Calu3 (cell line): Measurements from ENCODE around the gene PIK3AP1. TPM values are rescaled to one million over a fixed set of nuclear protein-coding genes. Genes with fewer than 3 reads are reported as not detected.
A peak's percentile ranks its signal among the peaks of the same experiment; 100 is the strongest.

Source experiments
- BruUV-seq: library from RNA; stranded (reverse); fragments of 400-500 nt; replicated peaks from 2 replicates; lab custom pipeline; 2021; lab: Mats Ljungman, UMichigan
- CTCF ChIA-PET: fragments of 300-600 bp; sonication (Branson Sonifier 250); formaldehyde crosslinking; loops from one replicate; lab custom pipeline; 2022; ENCODE audit warnings: antibody characterized with exemption; lab: Charles Lee
- DNase-seq: peaks from one replicate; pipeline ENCODE4 v3.0.0; 2022
- H3K27ac Mint-ChIP-seq: one replicate; pipeline ENCODE4 v1.8.0; 2022; ENCODE audit warnings: mixed read lengths; ENCODE audit not compliant: unreplicated experiment
- H3K27me3 Mint-ChIP-seq: one replicate; pipeline ENCODE4 v1.8.0; 2022; ENCODE audit warnings: mixed read lengths; ENCODE audit not compliant: unreplicated experiment
- H3K36me3 Mint-ChIP-seq: one replicate; pipeline ENCODE4 v1.8.0; 2022; ENCODE audit warnings: mild to moderate bottlenecking, moderate library complexity, mixed read lengths; ENCODE audit not compliant: insufficient read depth, unreplicated experiment
- H3K4me1 Mint-ChIP-seq: one replicate; pipeline ENCODE4 v1.8.0; 2022; ENCODE audit warnings: mild to moderate bottlenecking, low read depth, mixed read lengths; ENCODE audit not compliant: unreplicated experiment
- H3K4me3 Mint-ChIP-seq: one replicate; pipeline ENCODE4 v1.8.0; 2022; ENCODE audit warnings: mild to moderate bottlenecking, low read depth, moderate library complexity, mixed read lengths; ENCODE audit not compliant: unreplicated experiment
- H3K9me3 Mint-ChIP-seq: one replicate; pipeline ENCODE4 v1.8.0; 2022; ENCODE audit warnings: low read depth, mixed read lengths; ENCODE audit not compliant: unreplicated experiment
- intact Hi-C: fragments of 100-400 bp; cut with micrococcal nuclease; formaldehyde crosslinking; loops from one replicate; pipeline ENCODE4 v1.10.0; 2022; ENCODE audit not compliant: unreplicated experiment
- total RNA-seq: library from RNA; stranded (reverse); gene quantifications from 2 replicates; pipeline ENCODE4 v1.2.3, GENCODE V29; 2022
- TF ChIP-seq, protein P1 (sequence below): fragments of 200-600 bp; IDR thresholded peaks from one replicate; pipeline ENCODE4 v1.8.0; 2022; ENCODE audit warnings: antibody characterized with exemption; ENCODE audit not compliant: unreplicated experiment

PIK3AP1 gene
- total RNA-seq, 1 experiment from 2014 or later = 117 TPM

- H3K4me1 Mint-ChIP-seq = peaks cover 19% of the 10 kb centered on the region
- peaks cover 36% of the 10 kb centered on the region for H3K36me3 Mint-ChIP-seq
- CTCF ChIA-PET = interaction anchor here (0.8 kb wide), 1 partner anchor 27 kb away, joined by 5 read pairs; no protein-coding TSS in a partner anchor
- no peak overlapping the region for H3K4me3 Mint-ChIP-seq
- intact Hi-C loops = no loop called here
- peak overlapping the region; percentile 68 for H3K27ac Mint-ChIP-seq
- TF ChIP-seq, protein P1, sequence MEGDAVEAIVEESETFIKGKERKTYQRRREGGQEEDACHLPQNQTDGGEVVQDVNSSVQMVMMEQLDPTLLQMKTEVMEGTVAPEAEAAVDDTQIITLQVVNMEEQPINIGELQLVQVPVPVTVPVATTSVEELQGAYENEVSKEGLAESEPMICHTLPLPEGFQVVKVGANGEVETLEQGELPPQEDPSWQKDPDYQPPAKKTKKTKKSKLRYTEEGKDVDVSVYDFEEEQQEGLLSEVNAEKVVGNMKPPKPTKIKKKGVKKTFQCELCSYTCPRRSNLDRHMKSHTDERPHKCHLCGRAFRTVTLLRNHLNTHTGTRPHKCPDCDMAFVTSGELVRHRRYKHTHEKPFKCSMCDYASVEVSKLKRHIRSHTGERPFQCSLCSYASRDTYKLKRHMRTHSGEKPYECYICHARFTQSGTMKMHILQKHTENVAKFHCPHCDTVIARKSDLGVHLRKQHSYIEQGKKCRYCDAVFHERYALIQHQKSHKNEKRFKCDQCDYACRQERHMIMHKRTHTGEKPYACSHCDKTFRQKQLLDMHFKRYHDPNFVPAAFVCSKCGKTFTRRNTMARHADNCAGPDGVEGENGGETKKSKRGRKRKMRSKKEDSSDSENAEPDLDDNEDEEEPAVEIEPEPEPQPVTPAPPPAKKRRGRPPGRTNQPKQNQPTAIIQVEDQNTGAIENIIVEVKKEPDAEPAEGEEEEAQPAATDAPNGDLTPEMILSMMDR = no peak
- no peaks in the 10 kb centered on the region for H3K9me3 Mint-ChIP-seq
- DNase-seq = peak; percentile 9
- no peaks in the 10 kb centered on the region for H3K27me3 Mint-ChIP-seq
- no TSS peak for BruUV-seq
These were observed 74.0 kb downstream of the PIK3AP1 start for GRCh38 chr10:96646301-96646700.

DNA sequence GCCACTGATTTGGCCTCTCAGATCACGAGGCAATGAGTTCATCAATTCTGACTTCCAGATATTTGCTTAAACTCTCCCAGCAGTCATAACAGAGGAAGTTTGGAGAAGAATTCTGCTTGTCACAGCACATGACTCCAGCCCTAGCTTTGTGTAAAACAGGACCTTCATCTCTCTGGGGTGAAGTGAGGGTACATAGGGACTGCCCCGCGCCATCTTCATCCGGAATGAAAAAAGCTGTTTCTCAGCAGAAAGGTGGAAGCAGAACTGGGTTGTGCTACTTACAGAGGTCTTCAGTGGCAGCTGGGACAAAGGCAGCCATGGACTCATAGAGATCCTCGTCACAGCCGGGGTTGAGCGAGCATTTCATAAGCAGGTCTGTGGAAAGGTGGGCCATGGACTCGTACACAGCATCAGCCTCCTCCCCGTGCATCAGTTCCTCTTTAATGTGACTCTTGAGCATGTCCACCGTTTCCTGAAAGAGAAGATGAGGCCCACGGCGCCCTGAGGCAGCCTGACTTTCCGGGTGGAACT, 75.1 kb downstream of the PIK3AP1 start:
- CTCF ChIA-PET = no interaction called here
- TF ChIP-seq, protein P1 = no peak
- H3K36me3 Mint-ChIP-seq = peaks cover 34% of the 10 kb centered on the region
- H3K9me3 Mint-ChIP-seq = no peaks in the 10 kb centered on the region
- H3K4me3 Mint-ChIP-seq = no peak overlapping the region
- intact Hi-C loops = no loop called here
- no peak overlapping the region for H3K27ac Mint-ChIP-seq
- H3K4me1 Mint-ChIP-seq = peaks cover 19% of the 10 kb centered on the region
- no TSS peak for BruUV-seq
- no peak for DNase-seq
- no peaks in the 10 kb centered on the region for H3K27me3 Mint-ChIP-seq

DNA sequence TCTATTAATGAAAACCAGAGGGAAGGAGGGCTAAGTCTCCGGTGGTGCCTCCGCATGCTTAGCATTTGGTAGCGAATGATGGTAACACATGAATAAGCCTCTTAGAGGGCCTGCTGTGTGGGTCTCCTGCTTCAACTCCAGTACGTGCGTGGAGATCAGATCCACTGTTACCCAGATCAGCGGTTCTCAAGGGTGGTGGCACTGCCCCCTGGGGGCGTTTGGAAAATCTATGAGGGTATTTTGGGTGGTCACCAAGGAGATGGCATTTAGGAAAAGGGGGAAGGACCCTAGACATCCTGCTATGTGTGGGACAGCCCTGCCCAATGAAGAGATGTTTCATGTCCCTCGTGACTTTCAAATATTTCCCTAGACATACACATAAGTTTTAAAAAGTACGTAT, 76.4 kb downstream of the PIK3AP1 start:
- TF ChIP-seq, protein P1 = no peak
- H3K9me3 Mint-ChIP-seq = no peaks in the 10 kb centered on the region
- CTCF ChIA-PET = no interaction called here
- DNase-seq = no peak
- H3K27me3 Mint-ChIP-seq = no peaks in the 10 kb centered on the region
- intact Hi-C loops = loop anchor here (1.0 to 5.0 kb wide), 3 partner anchors 75 to 188 kb away; partner anchors contain the start of gene LCOR
- no peak overlapping the region for H3K4me3 Mint-ChIP-seq
- no TSS peak for BruUV-seq
- H3K36me3 Mint-ChIP-seq = peaks cover 44% of the 10 kb centered on the region
- peaks cover 19% of the 10 kb centered on the region for H3K4me1 Mint-ChIP-seq
- no peak overlapping the region for H3K27ac Mint-ChIP-seq

GRCh38 chr10:96642973-96643372, 77.3 kb downstream of the PIK3AP1 start:
- Mint-ChIP-seq H3K9me3 (no peaks in the 10 kb centered on the region), H3K27ac (no peak overlapping the region), H3K27me3 (no peaks in the 10 kb centered on the region), H3K36me3 (peaks cover 45% of the 10 kb centered on the region), H3K4me1 (peaks cover 16% of the 10 kb centered on the region), H3K4me3 (no peak overlapping the region)
- TF ChIP-seq, protein P1 = no peak
- no TSS peak for BruUV-seq
- peak; percentile 74 for DNase-seq
- CTCF ChIA-PET = interaction anchor here (0.6 to 0.8 kb wide), 3 partner anchors 22 to 189 kb away, joined by 3 read pairs; no protein-coding TSS in a partner anchor
- intact Hi-C loops = loop anchor here (1.0 to 5.0 kb wide), 3 partner anchors 76 to 189 kb away; partner anchors contain the start of gene LCOR
